ENCODE results near the gene NADSYN1.
"Not testable (repeated sequence)": the region's sequence is repeated elsewhere in the genome, so short reads cannot be mapped to it uniquely, and the experiment has no call there.

NADSYN1 gene

GRCh38 chr11:71453037-71453917 lies at the start of gene NADSYN1:
Gene NADSYN1 (plus strand): TSS chr11:71453203. CDS start chr11:71453297, 94 bp downstream.
- peak; percentile 100 for DNase-seq

GRCh38 chr11:71404209-71404608 lies 48.8 kb upstream of the NADSYN1 start:
- no peak for DNase-seq

- DNase-seq: peak; percentile 86
These were observed 46.3 kb upstream of the NADSYN1 start for GRCh38 chr11:71406681-71407080.

GRCh38 chr11:71407356-71407755 lies 45.6 kb upstream of the NADSYN1 start:
- no peak for DNase-seq

GRCh38 chr11:71408826-71409225 lies 44.2 kb upstream of the NADSYN1 start:
- DNase-seq: no peak

GRCh38 chr11:71410363-71410966 lies 42.5 kb upstream of the NADSYN1 start:
- DNase-seq: no peak

- no peak for DNase-seq
These were observed 38.4 kb upstream of the NADSYN1 start for GRCh38 chr11:71414645-71415044.

GRCh38 chr11:71418643-71419042 lies 34.4 kb upstream of the NADSYN1 start:
- peak; percentile 64 for DNase-seq

- peak; percentile 94 for DNase-seq
These were observed 32.4 kb upstream of the NADSYN1 start for GRCh38 chr11:71420455-71421241.

- DNase-seq: no peak
These were observed 31.5 kb upstream of the NADSYN1 start for GRCh38 chr11:71421392-71421950.

GRCh38 chr11:71422318-71422717 lies 30.7 kb upstream of the NADSYN1 start:
- DNase-seq: not testable (repeated sequence)

- DNase-seq: peak; percentile 71
These were observed 29.7 kb upstream of the NADSYN1 start for GRCh38 chr11:71423181-71423790.

- DNase-seq: peak; percentile 52
These were observed 27.6 kb upstream of the NADSYN1 start for GRCh38 chr11:71425409-71425808.

GRCh38 chr11:71425860-71426259 lies 27.1 kb upstream of the NADSYN1 start:
- DNase-seq: peak; percentile 55

- no peak for DNase-seq
These were observed 26.6 kb upstream of the NADSYN1 start for GRCh38 chr11:71426413-71426812.

- no peak for DNase-seq
These were observed 24.1 kb upstream of the NADSYN1 start for GRCh38 chr11:71428861-71429435.

- DNase-seq: no peak
These were observed 23.3 kb upstream of the NADSYN1 start for GRCh38 chr11:71429701-71430100.

- DNase-seq: no peak
These were observed 22.8 kb upstream of the NADSYN1 start for GRCh38 chr11:71430166-71430565.

- DNase-seq: no peak
These were observed 21.7 kb upstream of the NADSYN1 start for GRCh38 chr11:71431271-71431670.

- no peak for DNase-seq
These were observed 20.0 kb upstream of the NADSYN1 start for GRCh38 chr11:71432761-71433647.
